HG02981 (cell line): ENCODE measurements around the gene COPS3.

Experiments used
- ATAC-seq: cut with Tn5 transposase; IDR thresholded peaks from one replicate; pipeline ENCODE4 v1.9.1; 2021; ENCODE audit warnings: mild to moderate bottlenecking, moderate library complexity; ENCODE audit not compliant: unreplicated experiment

Gene COPS3

GRCh38 chr17:17196776-17197175, 84.3 kb downstream of the COPS3 start:
- no peak for ATAC-seq
